HG02798 (cell line): Measurements from ENCODE around the gene PPIF.

Experiments used
- ATAC-seq: cut with Tn5 transposase; IDR thresholded peaks from one replicate; pipeline ENCODE4 v1.9.1; 2021; ENCODE audit warnings: mild to moderate bottlenecking; ENCODE audit not compliant: unreplicated experiment, poor library complexity

PPIF gene

DNA sequence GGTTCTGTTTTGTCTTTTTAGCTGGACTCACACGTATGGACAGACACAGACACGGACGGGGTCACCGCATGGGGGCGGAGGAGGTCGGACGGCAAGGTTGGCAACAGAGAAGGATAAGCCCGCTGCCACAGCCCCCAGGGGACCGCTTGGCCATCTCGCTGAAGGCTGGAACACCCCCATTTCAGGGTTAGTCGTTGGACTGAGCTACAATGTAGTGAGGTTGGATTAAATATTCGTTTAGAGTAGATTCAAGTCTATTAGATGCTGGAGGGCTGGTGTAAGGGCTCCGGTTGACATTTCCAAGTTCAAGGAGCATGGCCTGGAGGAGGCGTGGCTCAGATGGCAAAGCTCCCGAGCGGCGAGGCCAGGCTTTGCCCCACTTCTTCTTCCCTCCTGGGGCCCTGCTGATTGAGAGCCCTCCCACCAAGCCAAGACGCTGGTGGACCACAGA lies 35.2 kb downstream of the PPIF start:
- no peak for ATAC-seq

- no peak for ATAC-seq
These were observed 36.8 kb downstream of the PPIF start for GRCh38 chr10:79383974-79384606.

GRCh38 chr10:79384773-79385391 lies 37.6 kb downstream of the PPIF start:
- ATAC-seq: no peak

DNA sequence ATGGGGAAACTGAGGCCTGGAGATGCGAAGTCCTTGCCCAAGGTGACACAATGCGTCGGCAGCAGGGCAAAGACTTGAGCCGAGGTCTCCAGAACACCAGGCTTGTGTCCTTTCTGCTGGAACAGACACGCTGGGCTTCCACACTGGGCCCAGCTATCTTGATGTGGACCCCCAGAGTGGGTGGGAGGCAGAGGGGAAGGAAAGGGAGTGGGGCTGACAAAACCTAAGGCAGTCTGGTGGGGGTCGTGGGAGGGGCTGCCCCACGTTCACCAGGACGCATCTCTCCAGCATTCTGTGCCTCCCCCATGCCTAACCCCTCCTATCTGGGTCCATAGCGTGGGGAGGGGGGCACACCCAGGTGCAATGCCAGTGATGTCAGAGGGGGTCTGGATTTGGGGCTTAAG lies 38.1 kb downstream of the PPIF start:
- no peak for ATAC-seq

GRCh38 chr10:79385804-79386531 lies 38.7 kb downstream of the PPIF start:
- ATAC-seq: no peak

GRCh38 chr10:79386637-79387465 lies 39.6 kb downstream of the PPIF start:
- no peak for ATAC-seq

- ATAC-seq: no peak
These were observed 40.3 kb downstream of the PPIF start for GRCh38 chr10:79387466-79387973.

DNA sequence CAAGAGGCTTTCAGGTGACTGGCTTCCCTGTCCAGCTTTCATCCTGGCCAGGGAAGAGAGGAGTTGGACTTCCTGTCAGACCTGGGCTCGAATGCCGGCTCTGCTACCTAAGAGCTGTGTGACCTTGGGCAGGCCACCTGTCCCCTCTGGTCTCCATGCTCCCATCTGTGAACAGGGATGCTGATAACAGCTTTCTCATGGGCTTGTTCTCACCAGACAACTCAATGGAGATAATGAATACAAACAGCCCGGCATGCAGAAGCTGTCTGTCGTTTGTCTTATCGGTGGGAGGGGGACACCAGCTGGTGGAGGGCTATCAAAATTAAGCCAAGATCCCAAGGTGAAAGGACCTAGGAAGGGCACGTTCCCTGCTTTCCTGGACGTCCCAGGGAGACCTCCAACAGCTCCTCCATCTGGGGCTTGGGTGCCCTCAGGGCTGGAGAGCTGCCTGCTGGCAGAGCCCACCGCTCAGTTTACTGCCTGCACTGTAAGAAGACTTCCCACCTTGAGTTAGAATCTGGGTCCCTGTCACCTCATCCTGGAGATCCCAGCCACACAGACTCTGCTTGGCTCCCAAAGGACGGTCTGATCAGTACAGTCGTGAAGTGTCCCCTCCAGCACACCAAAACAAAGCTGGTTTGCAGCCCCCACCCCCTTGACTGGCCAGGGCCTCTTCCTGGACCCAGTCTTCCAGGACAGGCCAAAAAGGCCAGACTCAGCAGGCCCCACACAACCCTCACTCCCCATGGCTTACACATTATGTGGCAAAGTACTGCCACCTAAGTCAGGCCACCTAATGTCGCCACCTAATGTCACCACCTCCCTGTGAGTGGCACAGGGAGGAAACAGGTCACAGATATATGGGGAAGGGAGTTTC lies 40.9 kb downstream of the PPIF start:
- no peak for ATAC-seq

DNA sequence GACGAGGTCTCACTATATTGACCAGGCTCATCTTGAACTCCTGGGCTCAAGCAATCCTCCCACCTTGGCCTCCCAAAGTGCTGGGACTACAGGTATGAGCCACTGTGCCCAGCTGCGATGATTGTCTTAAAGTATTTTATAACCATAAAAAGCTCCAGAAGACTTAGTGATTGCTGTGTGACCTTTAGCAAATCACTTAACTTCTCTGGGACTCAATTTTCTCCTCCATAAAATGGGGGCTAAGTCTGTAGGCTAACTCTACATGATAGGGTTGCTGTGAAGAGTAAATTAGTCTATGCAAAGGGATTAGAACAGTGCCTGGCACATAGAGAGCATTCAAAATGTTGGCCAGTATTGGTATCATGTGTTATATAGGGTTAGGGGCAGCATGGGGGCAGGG lies 42.8 kb downstream of the PPIF start:
- ATAC-seq: no peak

DNA sequence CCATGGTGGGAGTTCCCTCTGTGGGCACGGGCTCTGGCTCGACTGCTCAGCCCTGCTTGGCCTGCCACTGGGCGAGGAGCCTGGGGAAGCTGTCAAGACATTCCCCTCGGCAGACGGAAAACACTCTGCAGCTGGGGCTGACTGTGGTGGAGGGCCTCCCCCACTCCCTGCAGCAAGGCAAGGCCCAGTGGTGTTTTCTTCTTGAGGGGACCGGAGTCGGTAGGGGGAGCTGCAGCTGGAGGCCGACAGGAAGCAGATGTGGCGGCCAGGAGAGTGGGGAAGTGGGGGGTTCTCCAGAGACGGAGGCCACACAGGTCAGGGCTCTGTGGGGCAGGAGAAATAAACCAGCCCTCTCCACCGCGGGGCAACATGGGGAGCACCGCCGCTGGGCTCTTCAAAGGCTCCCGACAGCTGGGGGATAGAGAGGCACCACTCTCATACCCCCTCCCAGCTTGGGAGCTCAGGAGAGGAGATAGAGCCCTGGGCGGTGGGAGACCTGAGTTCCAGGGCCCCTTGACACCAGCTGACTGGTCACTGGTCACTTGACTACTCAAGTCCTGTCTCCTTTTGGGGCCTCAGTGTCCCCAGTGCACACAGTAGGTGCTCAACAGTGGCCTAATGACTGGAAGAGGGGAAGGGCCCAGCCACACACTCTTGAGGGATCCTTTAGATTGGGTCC lies 43.4 kb downstream of the PPIF start:
- no peak for ATAC-seq

GRCh38 chr10:79391231-79392019 lies 44.2 kb downstream of the PPIF start:
- no peak for ATAC-seq

DNA sequence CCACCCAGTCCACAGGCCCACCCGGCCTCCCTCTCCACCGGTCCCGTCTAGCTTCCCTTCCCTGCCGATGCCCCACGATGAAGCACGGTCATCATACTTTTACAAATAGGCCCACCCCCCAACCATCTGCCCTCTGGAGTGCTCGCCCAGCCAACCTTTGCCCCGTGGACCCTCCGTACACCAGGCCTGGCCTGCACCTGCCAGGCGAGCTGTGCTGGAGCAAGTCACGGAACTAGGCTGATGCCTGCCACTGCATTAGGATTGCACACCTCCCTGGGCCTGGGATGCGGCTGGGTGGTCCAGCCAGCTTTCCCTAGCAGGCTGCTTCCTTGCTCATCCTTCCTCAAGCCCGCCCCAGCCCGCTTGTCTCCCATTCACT lies 44.7 kb downstream of the PPIF start:
- no peak for ATAC-seq

GRCh38 chr10:79392506-79393176 lies 45.4 kb downstream of the PPIF start:
- ATAC-seq: no peak

DNA sequence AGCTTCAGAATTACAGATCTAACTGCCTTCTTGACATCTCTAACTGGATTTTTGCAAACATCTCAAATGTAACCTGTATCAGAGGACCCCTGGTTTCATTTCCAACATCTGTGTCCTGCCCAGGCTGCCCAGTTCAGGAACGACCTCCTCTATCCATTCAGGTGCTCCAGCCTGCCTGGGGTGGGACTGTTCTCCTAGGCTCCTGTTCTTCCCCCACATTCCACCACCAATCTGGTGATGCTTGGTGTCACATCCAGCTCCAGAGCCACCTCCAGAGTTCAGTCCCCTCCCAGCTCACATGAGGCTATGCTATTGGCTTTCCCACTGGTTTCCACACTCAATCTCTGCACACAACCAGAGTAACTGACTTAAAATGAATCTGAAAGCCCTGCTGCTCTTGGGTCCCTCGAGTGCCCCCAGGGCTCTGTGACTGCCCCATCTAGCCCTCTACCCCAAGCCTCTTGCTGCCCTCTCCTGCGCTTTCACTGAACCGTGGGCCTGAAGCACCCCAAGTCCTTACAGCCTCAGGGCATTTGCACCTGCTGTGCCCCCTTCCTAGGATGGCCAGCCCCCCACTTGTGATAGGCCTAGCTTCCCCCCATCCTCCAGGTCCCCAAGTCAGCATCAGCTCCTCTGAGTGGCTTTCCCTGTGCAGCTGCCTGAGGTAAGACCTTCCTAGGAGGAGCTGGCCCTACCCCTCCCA lies 46.1 kb downstream of the PPIF start:
- no peak for ATAC-seq

GRCh38 chr10:79393924-79394610 lies 46.8 kb downstream of the PPIF start:
- ATAC-seq: no peak

DNA sequence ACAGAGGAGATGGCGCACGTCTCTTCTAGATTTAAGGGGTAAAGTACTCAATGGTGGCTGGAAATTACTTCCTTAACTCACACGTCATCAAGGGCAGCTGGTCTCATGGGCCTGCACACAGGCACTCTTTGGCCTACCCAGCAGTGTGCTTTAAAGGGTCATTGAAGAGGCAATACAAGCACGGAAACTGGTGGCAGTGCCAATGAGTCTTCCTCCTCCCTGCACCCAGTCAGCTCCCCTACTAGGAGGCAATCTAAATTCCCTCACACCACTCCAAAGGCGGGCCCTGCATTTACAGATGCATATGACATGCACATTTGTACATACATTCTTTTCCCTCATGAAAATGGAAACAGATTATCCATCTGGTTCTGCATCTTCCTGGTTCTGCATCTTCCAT lies 47.4 kb downstream of the PPIF start:
- ATAC-seq: no peak

DNA sequence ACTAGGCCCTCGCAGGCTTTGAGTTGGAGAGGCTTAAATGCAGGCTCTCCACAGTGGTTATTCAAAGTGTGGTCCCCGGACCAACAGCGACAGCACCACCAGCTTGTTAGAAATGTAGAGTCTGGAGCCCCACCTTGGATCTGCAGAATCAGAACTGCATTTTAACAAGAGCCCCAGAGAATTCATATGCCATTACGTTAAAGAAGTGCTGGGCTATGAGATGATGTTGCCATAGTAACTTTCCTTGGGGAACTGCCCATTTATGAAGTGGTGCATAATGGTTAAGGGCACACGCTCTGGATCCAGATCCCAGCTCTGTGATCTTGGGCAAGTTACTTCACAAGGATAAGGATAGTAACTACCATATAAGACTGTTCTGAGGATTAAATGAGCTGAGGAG lies 49.3 kb downstream of the PPIF start:
- ATAC-seq: no peak
